Renal cortex interstitium (tissue), 11 donors: Measurements from ENCODE around the gene DPY19L1. TPM values are rescaled to one million over a fixed set of nuclear protein-coding genes. Genes with fewer than 3 reads are reported as not detected.
A peak's percentile ranks its signal among the peaks of the same experiment; 100 is the strongest.
"Not testable (repeated sequence)": the region's sequence is repeated elsewhere in the genome, so short reads cannot be mapped to it uniquely, and the experiment has no call there.

Source experiments
- DNase-seq, 11 donors: peaks; one replicate each; pipeline ENCODE4 v3.0.0-alpha.2; 2013; ENCODE audit warnings: low read depth in 9 of 11, low spot score in 4 of 11; ENCODE audit errors: extremely low read depth in 1 of 11
- polyA plus RNA-seq, 3 donors: library from polyadenylated mRNA; unstranded; fragments of 120-200 nt; gene quantifications; one replicate each; pipeline ENCODE4 v1.2.1, GENCODE V29; 2013; ENCODE audit not compliant: insufficient read length in 3 of 3

DPY19L1 gene
- polyA plus RNA-seq, 3 donors, result 25.6 to 44.8 (median 34.2) TPM

DNA sequence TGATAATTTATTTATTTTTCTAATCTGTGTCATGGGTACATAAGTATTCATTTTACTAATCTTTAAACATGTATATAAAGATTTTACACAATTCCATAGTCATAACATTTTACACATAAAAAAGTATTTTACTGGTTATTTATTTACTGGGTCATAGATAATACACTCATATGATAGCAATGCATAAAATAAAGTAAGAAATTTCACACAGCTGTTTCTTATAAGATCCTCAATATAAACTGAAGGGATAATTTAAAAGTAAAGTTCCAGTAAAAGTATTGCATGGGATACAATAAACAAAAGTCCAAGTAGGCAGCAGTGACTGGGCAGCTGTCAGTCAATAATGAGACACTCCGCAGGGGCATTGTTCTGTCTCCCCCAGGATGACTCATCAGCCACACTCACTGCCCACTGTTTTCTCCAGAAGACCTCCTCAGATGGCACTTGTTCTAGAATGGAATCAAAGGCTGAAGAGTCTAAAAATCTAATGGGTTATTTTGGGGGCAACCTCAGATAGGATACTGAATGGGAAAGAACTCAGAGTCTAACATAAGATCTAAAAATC, 32.7 kb downstream of the DPY19L1 start:
- no peak for DNase-seq

DNA sequence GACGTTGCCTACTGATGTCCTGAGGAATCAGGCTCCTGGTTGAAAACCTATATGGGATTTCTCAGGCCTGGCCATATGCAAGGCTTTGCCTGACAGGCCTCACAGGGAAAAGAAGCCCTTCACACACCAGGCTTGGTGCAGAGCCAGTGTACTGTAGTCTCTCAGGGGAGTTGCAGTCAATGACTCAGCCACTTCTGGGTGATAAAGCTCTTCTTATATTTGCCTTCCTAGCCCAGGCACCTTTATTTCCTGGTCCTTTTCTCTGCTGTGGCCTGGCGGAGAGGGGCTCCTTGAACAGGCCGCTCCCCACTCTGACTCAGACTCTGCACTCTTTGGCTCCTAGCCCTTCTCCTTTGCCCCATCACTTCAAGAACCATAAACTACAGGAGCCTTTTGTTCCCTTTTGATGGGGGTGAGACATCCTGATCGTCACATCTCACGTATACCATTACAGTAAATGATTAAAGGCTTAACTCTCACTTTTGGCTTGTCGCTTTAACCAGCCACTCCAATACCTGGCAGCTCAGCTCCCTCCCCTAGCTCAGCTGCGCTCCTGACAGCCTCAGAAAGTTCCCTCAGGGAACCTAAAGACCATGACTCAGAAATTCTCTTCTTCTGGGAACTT, 33.5 kb downstream of the DPY19L1 start:
- DNase-seq, result no peak

DNA sequence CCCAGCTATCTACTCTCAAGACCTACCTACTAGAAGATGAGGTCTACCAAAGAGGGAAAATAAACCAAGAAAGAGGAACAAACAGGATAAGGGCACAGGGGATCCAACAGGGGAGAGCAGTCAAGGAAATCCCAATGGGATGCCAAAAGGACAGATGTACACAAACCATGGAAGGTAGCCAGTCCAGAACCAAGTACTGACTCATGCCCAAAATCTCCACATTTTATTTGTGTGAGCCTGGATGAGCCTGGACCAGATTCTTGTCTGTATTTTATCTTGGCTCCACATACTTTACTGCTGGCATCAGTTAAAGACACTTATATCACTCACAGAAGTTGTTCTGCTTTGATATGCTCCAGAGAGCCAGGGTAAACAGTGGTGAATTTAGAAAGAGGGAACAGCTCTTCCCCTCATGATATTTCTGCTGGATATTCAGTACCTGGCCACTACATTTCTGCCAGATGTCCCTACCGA, 34.1 kb downstream of the DPY19L1 start:
- not testable (repeated sequence) for DNase-seq

DNA sequence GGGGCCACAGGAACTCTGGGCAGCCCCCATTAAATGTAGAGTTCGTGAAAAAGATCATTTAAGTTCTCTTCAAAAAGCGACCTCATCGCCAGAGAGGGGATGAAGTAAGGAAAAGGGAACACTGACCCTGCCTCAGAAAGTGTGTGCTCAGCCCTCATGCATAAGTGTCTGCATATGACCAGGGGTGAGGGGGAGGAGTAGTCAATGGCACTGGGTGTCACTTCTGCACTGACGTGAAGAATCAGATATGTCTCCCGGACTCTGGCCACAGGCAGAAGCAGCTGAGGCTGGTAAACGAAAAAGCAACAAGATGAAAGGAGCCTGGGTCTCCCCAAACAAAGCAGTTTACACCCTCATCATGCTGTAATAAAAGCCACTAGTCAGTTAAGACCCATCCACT, 39.0 kb downstream of the DPY19L1 start:
- not testable (repeated sequence) for DNase-seq

DNA sequence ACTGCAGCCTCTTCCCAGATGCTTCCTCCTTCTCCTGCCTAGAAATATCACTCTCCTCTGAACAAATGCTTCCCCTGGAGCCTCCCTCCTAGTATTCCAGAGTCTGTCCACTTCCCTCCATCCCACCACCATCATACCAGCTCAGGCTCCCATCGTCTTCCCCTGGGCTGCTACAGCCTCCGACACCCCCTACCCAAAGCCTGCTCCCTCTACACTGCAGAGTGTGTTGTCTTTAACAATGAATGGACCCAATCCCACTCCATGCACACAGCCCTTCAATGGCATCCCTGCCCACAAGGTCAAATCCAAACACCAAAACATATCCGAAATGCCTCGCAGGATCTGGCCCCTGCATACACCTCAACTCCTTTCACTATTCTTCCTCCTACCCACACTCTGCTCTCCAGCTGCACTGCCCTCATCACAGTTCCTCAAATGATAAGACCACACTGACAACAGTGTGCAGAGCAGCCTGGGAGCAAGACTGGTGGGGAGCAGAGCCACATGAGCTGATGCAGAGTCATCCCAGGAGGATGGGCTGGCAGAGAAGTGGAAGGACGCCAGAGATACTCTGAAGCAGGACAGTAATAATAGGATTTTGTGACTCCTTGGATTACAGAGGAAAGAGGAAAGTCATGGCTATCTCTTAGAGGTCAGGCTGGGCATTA, 40.7 kb downstream of the DPY19L1 start:
- DNase-seq, result not testable (repeated sequence)

DNA sequence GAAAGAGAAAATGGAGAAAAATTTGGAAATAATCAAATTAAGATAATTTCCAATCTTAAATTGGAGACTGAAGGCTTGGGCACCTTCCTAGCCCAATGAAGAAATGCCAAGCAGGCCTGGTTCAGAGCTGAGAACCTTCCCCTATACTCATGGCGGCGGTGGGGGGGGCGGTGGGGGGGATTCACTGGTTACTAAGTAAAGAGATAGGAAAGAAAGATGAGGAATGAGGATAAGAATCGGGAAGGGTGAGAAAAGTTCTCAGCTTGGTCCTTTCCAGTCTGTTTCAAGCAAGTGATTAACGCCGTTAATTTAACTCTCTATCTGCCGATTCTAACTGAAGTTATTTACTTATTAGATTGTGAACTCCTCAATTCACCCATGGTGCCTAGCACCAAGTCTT, 41.5 kb downstream of the DPY19L1 start:
- DNase-seq, result no peak

DNA sequence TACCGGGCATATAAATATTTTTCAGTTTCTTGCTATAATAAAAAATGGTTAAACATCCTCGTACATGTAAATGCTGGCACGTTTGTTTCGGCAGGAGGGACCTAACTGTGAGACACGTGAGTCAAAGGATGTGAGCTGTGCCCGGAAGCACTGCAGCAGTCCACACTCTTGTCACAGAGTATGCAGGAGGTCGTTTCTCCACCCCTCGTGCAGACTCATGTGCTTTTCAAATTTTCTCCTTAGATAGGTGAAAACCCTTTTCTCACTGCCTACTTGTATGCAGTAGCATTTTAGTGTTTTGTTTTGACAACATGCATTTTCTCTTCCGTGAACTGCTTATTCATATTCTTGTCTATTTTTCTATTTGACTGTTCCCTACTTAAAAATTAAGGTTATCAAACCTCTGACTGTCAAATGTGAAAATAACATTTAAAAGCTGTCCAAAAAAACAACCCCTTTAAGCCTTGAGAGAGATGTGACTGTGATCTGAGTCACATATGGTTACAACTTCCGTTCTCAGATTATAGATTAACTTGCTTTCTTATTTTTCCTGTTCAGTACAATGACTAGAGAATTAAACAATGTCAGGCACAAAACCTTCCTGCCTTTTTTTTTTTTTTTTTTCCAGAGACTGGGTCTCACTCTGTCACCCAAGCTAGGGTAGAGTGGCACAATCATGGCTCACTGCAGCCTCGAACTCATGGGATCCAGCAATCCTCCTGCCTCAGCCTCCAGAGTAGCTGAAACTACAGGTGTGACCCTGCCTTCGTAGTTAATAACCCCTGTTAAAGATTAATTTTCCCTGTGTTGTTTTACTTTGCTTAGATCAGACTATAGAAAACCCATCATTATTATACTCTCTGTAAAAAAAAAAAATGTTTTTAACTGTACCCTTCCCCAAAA, 45.1 kb downstream of the DPY19L1 start:
- no peak for DNase-seq

DNA sequence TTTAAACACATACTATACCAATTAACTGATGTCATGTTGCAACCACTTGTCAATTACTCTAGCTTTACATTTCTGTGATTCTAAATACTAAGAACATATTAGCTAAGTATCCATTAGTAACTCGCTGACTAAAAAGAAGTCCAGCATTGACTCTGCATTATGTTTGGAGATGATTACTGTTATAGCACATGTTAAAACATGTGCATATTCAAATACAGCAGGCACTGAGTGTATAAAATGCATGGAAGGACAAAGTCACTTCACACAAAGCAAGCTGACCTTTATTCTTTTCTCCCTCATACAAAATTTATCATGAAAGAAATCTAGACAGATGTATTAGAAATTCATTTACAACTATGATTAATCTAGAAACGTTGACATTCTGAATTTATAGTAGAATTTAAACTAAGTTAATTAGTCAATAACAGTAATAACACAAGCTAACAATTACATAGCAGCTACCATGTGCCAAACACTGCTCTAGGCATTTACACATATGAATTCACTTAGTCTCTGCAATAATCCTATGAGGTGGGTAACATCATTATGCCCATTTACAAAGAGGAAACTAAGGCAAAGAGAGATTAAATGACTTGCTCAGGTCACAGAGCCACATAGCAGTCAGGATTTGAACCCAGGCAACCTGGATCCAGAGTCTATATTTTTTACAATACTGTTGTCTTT, 48.7 kb downstream of the DPY19L1 start:
- not testable (repeated sequence) for DNase-seq

DNA sequence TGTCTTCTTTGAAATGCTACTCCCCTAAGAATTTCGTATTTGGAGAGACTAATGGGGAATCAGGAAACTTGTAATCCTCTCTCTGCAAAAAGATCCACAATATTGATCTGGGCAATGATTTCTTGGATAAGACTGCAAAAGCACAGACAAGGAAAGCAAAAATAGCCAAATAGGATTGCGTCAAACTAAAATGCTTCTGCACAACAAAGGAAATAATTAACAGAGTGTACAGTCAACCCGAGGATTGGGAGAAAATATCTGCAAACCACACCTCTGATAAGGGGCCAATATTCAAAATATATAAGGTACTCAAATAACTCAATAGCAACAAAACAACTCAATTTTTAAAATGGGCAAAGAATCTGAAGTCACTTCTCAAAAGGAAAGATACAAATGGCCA, 52.1 kb downstream of the DPY19L1 start:
- DNase-seq, result not testable (repeated sequence)

DNA sequence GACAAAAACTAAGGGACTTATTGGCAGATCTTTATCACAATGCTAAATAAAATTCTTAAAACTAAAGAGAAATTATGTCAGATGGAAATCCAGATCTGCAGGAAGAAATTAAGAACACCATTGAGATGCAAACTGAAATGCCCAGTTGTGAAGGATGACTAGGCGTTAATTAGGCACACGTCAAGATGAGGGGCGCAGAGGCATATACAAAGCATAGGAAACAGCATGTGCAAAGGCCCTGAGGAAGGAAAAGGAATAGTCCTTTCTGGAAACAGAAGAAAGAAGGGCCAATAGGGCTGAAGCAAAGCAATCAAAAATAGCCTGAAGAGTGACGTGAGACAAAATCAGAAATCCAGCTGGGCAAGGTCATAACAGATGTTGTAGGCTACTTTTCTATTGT, 53.1 kb downstream of the DPY19L1 start:
- DNase-seq, result not testable (repeated sequence)

DNA sequence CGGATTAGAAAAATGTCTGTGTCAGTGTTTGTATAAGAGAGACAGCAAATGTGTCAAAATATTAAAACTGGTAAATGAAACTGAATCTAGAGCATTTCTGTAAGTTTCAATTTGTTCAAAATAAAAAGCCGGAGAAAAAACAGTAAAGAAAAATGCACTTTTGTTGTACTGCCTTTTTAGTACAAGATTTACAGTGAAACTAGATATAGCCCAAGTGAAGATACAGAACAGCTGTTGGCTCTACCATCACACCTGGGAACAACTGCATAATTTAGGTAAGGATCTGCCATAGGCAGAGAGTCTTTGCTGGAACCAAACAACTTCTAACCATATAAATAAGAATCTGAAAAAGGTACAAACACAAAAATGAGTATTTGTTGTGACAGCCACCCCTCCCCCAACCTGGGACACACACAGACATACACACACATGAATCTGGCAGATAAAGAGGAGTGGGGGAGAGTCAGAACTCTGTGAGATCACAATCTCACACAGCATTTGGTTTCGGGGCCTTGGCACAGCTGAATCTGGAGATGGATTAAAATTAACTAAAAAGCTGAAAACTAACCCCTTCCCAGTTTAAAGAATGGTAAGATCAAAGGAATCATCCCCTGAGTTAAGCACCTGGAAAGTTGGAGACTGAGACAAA, 54.8 kb downstream of the DPY19L1 start:
- DNase-seq, result peak in 1 of 11 donors; percentile 10

DNA sequence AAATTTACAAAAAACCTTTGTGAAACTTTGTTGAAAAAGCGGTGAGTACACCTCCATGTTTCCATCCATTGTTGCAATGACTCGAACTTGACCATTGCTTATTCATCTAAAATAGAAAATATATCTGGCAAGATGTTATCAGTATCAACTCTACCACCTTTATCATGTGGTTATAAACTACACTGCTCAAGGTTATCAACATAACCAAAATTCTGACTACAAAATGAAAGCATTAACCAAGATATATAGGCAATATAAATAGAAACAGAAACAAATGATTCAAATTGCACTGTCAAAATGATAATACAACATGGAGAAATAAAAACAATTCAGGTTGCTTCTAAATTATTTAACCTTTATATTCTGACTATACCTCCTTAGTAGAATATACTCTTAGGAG, 58.2 kb downstream of the DPY19L1 start:
- DNase-seq, result not testable (repeated sequence)

DNA sequence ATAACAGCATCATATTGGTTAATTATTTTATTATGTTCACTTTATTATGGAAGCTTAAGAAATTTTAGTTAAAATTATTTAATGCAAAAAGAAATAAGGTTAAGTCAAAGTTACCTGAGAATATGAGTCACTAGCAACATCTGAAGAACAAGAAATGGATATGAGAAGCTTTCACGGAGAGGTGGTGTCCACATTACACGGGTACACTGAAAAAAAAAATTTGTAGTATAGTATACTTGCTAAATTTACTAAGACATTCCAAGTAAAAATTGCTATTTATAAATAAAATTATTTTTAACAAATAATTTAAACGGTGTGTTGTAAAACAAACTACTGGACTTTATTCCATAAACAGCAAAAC, 63.9 kb downstream of the DPY19L1 start:
- no peak for DNase-seq

DNA sequence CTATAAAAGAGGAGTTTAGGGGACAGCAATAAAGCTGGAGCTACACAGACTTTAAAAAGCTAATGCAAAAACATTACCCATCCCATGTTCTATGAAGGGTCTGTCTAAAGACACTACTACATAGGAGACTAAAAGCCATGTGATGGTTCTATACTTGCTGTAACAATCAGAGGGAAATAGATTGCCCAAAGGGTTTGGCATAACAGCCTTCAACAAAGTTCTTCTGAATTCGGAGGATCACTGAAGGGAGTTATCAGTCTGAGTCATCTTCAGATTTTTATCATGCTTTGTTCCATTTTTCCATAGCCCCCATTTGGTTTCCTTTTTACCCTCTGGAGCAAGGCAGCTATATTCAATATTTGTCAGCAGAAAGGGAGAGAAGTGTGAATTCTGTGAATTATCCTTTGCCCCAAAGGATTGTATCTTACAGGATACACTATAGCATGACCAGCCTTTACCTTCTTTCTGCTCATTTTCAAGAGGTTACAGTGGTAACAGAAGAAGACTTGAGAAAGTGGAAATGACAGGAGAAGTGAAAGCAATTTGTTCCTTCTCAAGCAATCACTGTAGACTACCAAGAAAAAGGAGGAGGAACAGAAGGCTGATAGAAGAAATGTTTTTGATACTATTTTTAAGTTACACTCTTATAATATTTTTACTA, 64.4 kb downstream of the DPY19L1 start:
- not testable (repeated sequence) for DNase-seq

DNA sequence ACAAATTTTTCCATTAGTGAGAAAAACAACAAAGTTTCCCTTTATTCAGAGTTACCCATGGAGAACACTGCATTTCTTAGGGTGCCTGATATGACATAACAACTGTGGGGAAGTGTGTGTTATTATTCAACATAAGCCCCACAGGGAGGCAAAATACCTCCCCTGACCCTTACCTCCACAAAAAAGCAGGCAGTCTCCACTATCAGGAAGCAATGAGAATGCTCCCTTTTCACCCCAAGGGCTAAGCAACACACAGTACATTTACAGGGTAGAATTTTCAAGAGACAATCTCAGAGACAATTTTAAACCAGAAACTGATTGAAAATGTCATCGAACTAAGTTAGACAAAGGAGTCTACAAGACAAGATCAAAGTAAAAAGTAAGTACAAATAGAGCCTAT, 69.5 kb downstream of the DPY19L1 start:
- DNase-seq, result not testable (repeated sequence)

DNA sequence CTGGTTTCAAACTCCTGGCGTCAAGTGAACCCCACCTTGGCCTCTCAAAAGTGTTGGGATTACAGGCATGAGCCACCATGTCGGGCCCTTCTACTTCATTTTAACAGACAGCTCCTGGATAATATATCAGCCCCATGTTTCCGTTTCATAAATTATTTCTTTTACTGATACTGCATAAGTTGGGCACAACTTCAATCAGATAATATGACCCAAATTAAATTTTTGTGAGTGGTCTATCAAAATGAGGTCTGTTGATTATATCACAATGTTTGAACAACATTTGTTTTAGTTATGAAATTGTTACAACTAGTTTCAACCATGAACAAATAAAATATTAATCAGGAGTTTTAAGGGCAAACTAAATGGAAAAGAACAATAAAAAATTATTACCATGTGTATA, 70.8 kb downstream of the DPY19L1 start:
- not testable (repeated sequence) for DNase-seq

DNA sequence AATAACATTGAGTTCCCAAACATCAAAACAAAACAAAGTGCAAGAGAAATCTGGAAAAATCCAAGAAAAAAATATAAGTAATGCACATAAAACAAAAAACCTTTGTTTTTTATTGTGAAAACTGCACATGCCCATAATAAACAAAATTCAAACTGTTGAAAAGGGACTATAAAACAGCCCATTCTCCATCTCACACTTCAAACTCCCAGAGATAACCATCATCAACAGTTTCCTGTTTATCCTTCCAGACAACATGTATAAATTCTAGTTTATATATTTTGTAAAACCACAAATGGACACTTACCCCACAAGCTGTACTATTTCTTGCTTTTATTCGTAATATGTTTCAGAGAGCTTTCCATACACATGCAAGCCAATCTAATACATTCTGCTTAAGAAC, 79.3 kb downstream of the DPY19L1 start:
- no peak for DNase-seq

DNA sequence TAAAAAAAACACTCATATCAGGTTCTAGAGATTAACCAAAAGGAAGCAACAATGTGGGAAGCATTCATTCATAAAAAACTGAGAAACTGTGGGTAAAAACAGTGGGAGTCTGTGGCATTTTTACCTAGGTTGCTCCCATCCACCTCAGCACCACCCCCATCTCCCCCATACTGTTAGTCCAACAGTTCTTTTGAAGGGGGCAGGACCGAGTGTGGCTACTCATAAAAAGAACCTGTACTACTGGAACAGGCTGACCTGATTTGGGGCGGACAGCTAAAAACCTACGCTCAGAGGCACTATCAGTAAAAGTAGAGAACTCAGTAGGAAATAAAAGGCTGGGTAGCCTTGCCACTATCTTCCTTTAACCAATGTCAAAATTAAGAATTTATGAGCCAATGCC, 84.5 kb downstream of the DPY19L1 start:
- no peak for DNase-seq
